HUES48 (cell line): ENCODE results near the gene IQSEC1.

Experiments
- H3K27ac ChIP-seq: one replicate; pipeline ENCODE4 v1.7.0; 2013; ENCODE audit warnings: low read depth, low read length, inconsistent platforms
- H3K27me3 ChIP-seq: 2 replicates; pipeline ENCODE4 v1.6.1; 2013; ENCODE audit warnings: mild to moderate bottlenecking, low read length; ENCODE audit not compliant: control insufficient read depth, insufficient read depth
- H3K36me3 ChIP-seq: 2 replicates; pipeline ENCODE4 v1.6.1; 2013; ENCODE audit warnings: low read length; ENCODE audit not compliant: control insufficient read depth, insufficient read depth
- H3K4me1 ChIP-seq: 2 replicates; pipeline ENCODE4 v1.6.1; 2013; ENCODE audit warnings: mild to moderate bottlenecking, low read length; ENCODE audit not compliant: control insufficient read depth, insufficient read depth
- H3K4me3 ChIP-seq: 2 replicates; pipeline ENCODE4 v1.5.1; 2013; ENCODE audit warnings: mild to moderate bottlenecking, low read depth, low read length
- H3K9ac ChIP-seq: 2 replicates; pipeline ENCODE4 v1.6.1; 2013; ENCODE audit warnings: mild to moderate bottlenecking, low read depth, low read length, moderate library complexity
- H3K9me3 ChIP-seq: 2 replicates; pipeline ENCODE4 v1.6.1; 2013; ENCODE audit warnings: low read length; ENCODE audit not compliant: control insufficient read depth, insufficient read depth

IQSEC1 gene

DNA sequence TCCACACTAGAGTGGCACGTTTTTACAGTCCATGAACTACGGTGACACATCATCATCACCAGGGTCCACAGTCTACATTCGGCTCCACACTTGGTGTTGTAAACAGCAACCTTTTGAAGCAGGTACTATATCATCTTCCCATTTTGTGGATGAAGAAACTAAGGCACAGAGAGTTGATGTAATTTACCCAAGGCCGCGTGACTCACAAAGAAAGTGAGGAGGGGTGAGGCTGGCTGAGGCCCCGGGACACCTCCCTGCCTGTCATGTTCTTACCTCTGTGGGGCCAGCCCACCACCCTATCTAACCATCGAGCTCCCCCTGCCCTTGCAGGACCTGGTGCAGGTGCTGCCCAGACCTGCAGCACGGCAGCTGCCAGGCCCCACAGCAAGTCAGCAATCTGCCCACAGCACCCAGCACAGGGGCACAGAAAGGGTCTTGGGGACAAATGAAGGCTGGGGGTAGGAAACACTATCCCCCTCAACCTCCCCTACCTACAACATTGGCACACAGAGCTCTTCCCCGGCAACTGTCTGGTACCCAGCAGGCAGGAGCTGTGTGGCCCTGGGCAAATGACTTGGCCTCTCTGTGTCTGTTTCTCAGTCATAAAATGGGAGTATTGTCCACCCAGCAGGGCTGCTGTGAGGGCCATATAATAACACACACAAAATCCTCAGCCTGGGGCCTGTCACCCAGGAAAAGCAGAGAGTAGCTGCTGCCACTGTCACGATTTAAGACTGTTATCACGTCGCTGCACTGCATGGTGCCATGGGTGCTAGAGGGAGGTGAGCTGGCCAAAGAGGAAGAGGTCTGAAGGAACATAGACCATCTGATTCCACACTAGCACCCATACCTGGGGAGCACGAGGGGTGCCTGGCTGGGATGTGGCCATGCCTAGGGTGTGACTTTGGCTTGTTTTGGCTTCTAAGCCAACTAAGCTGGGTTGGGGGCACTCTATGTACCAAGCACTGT, 115.1 kb downstream of the IQSEC1 start:
- Histone ChIP-seq H3K9ac (no peak overlapping the region), H3K9me3 (no peaks in the 10 kb centered on the region), H3K27ac (no peak overlapping the region), H3K4me1 (peaks cover 12% of the 10 kb centered on the region), H3K36me3 (no peaks in the 10 kb centered on the region), H3K4me3 (no peak overlapping the region), H3K27me3 (no peaks in the 10 kb centered on the region)

DNA sequence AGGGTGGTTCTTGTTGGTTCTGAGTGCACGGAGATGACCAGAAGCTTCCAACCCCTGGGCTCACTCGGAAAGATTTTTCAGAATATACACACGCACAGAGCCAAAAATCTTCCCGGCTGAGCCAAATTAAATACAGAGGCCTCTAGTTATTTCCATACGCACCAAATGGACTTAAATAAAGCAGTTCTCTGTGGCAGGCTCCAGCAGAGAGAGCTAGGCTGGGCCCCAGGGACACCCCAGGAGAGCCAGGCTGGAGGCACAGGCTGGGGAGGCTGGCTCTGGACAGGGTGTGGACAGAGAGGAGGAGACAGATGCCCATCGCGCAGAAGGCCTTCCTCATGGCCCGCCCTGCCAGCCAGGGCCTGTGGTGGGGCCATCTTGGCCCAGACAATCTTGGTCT, 115.9 kb downstream of the IQSEC1 start:
- H3K4me1 ChIP-seq, result peaks cover 12% of the 10 kb centered on the region
- H3K27ac ChIP-seq, result no peak overlapping the region
- no peaks in the 10 kb centered on the region for H3K27me3 ChIP-seq
- no peaks in the 10 kb centered on the region for H3K9me3 ChIP-seq
- H3K9ac ChIP-seq, result no peak overlapping the region
- H3K36me3 ChIP-seq, result no peaks in the 10 kb centered on the region
- no peak overlapping the region for H3K4me3 ChIP-seq

DNA sequence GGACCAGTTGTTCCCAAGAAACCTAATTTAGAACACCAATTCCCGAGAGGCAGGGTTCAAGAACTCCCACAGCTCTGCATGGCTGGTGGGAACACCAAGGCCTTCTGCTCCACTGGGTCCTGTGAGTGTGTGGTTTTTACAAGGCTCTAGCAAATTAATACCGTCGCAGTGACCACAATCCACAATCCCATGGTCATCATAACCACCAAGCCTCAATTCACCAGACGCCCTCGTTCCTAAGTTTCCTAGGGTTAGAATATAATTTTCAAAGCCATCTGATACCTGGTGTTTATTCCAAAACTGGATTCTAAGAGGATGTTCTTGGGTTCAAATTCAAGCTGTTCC, 116.9 kb downstream of the IQSEC1 start:
- H3K27ac ChIP-seq, result no peak overlapping the region

DNA sequence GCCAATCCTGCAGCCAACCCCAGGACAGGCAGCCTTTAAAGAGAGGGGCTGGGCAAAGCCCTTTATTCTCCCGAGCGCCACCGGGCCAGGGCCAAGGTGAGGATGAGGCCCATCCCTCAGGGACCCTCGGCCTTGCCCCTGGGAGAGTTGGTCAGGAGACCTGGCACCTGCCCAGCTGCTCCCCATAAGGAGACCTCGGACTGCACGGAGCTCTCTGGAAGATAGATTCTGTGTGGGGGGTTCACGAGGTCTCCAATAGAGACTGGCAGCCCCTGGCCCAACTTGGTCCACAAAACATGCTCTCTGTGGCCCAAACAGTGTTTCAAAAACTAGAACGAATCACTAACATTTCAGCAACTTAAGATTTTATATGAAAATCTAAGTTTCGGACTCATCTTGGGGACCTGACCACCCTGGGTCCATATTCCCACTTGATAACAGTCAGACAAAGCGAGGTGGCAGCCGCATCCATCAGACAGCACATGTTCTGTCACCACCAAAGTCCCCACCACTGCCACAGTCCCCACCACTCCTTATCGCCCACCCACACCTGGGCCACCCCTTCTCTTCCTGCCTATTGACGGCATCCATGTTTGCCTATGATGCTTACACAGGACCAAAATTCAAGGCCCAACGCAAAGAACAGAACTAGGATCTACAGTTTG, 117.4 kb downstream of the IQSEC1 start:
- H3K27me3 ChIP-seq, result no peaks in the 10 kb centered on the region
- no peaks in the 10 kb centered on the region for H3K9me3 ChIP-seq
- H3K9ac ChIP-seq, result no peak overlapping the region
- H3K36me3 ChIP-seq, result no peaks in the 10 kb centered on the region
- H3K27ac ChIP-seq, result no peak overlapping the region
- H3K4me1 ChIP-seq, result peaks cover 12% of the 10 kb centered on the region
- H3K4me3 ChIP-seq, result no peak overlapping the region

More for the DNA sequence above, 116.9 kb downstream of the IQSEC1 start:
- Histone ChIP-seq H3K9me3 (no peaks in the 10 kb centered on the region), H3K9ac (no peak overlapping the region), H3K4me1 (peaks cover 12% of the 10 kb centered on the region), H3K36me3 (no peaks in the 10 kb centered on the region), H3K27me3 (no peaks in the 10 kb centered on the region), H3K4me3 (no peak overlapping the region)

DNA sequence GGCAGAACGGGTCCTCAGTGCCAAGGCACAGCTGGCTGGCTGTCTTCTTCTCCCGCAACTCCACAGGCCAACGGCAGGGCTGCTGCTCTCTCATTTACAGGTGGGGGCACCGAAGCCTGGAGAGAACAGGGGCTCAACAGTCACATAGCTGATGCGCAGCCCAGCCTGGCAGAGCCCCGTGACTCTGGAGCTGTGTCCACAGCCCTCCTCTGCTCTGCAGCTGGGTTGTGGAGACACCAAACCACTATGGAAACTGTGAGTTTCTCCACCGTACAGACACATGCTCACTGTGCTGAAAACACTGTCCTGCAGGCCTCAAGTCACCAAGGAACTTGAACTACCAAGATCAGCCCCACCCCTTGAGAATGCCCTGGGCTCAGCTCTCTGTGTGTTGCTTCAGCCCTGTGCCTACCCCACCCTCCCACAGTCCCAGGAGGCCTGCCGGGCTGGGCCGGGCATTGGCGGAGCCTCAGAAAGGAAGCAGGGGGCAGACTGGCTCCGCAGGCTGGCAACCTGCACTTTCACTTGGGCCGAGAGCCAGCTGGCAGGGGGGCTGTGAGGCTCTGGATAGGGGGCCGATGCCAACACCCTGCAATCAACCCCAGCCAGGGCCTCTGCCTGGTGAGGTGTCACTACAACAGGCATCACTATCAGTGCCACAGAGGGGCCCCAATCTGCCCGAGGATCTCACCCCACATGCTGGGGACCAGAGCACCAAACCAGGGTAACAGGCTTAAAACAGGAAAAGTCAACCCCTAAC, 118.2 kb downstream of the IQSEC1 start:
- Histone ChIP-seq H3K36me3 (no peaks in the 10 kb centered on the region), H3K9ac (no peak overlapping the region), H3K9me3 (no peaks in the 10 kb centered on the region), H3K4me3 (no peak overlapping the region), H3K27ac (no peak overlapping the region), H3K27me3 (no peaks in the 10 kb centered on the region), H3K4me1 (peaks cover 7% of the 10 kb centered on the region)

DNA sequence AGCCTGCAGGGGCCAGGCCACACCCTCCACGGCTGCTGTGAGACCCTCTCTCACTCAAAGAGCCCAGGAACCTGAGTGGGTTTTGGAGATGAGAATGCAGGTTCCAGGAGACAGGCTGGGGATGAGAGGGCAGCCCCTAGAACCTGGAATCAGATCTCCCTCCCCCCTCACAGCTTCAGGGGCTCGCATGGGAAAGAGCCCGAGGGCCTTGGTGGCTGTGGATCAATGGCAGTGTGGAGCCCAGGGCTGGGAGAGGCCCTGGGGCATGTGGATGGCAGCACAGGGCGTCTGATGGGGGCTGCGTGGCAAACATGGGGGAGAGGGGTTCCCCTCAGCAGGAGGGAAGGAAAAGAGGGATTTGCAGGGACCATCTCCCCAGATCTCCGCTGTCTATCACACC, 119.0 kb downstream of the IQSEC1 start:
- Histone ChIP-seq H3K9me3 (no peaks in the 10 kb centered on the region), H3K9ac (no peak overlapping the region), H3K36me3 (no peaks in the 10 kb centered on the region), H3K27ac (no peak overlapping the region), H3K27me3 (no peaks in the 10 kb centered on the region), H3K4me3 (no peak overlapping the region), H3K4me1 (no peaks in the 10 kb centered on the region)

DNA sequence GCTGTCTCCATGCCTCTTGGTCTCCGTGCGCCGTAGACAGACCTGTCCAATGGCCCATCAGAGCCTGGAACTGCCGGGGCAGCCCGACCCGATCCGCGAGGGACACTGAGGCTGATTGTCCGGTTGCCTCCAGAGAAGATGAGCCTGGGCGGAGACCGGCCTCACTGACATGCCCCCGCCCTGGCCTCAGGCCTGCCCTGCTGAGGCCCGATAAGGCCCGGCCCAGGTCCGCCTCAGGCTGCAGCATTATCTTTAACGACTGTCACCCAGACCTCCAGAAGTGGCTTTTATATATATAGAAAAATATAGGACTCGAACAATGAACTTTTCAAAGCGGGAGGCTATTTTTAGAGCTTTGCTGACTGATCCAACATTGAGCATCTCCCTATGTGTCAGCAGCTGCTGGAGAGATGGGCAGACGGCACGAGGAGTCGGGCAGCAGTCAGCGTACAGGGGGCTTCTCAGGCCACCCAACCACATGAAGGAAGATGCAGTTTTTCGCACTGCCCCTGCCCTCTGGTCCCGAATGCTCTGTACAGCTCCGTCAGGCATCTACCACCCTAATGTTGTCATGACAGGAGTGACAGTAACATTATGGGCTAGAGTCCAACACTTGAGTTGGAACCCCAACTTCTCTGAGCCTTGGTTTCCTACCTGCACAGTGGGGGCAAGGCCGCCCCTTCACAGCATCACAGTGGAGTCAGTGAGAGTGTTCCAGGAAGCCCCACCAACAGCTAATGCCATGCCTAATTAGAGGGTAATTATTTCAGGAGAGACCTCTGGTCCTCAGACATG, 119.8 kb downstream of the IQSEC1 start:
- Histone ChIP-seq H3K4me3 (no peak overlapping the region), H3K9me3 (no peaks in the 10 kb centered on the region), H3K4me1 (no peaks in the 10 kb centered on the region), H3K27me3 (no peaks in the 10 kb centered on the region), H3K36me3 (no peaks in the 10 kb centered on the region), H3K27ac (no peak overlapping the region), H3K9ac (no peak overlapping the region)

DNA sequence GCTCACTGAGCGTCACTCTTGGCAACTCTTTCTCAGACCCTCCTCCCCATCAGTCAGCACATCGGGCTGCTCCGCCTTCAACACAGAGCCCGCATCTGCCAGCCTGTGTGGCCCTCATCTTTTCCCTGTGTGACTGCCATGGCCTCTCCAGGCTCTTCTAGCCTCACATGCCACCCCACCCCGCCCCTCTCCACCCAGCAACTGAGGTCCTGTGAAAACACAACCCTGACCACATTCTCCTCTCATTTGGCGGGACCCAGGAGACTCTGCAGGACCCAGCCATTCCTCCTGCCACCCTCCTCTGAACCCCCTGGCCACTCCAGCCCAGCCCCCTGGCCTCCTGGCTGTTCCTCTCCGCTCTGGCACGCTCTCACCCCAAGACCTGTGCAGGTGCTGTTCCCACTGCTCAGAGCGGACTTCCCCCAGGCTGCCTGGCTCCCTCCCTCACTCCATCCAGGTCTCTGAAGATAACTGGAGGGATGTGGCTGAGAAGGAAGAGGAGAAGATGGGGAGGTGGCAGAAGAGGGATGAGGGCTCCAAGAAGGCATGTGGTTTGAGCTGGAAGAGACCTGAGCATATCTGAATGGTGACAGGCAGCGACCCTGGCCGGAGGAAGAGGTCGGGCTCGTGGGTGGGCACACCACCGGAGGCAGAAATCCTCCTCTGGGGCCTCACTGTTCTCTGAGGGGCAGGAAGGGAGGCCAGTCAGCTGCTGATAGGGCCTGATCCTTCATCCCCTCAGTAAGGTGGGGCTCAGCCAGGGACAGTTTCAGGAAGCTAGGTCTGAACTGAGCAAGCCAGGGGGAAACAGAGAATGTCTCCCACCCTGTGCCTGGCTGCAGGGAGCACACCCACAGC, 120.7 kb downstream of the IQSEC1 start:
- no peaks in the 10 kb centered on the region for H3K27me3 ChIP-seq
- no peak overlapping the region for H3K27ac ChIP-seq
- H3K4me1 ChIP-seq, result no peaks in the 10 kb centered on the region
- H3K36me3 ChIP-seq, result no peaks in the 10 kb centered on the region
- H3K9ac ChIP-seq, result no peak overlapping the region
- H3K9me3 ChIP-seq, result no peaks in the 10 kb centered on the region
- no peak overlapping the region for H3K4me3 ChIP-seq

DNA sequence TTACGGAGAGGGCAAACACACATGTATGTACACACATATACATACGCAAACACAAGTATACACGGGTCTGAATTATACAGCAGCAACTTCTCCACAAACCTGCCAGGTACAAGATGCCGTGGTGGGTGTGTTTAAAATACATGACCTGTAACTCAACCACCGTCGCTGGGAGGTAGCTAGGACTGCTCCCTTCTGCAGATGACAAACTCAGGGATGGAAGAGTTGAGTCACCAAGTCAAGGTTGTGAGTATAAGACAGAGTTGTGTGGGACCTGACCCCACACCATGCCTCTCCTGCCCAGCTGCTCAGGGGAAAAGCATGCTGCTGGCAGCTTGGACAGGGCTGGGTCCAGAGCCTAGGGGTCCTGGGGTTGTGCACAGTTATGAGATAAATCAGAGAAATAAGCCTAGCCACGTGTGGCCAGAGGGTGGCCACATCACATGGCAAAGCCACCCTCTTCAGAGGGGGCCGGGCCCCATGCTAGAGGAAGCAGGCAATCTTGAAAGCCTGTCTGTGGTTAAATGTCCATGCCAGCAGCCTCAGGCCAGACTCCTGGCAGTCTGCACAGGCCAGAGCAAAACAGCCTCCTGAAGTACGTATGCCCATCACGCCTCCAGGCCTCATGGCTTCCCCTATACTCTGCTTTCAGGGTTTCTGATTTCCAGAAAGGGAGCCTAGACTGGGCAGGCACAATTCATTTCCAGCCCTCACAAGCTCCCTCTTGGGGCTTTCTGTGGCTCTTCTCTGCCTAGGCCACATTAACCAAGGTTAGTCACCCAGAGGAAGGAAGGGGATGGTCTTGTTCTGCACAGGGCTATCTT, 124.1 kb downstream of the IQSEC1 start:
- Histone ChIP-seq H3K4me1 (no peaks in the 10 kb centered on the region), H3K9ac (no peak overlapping the region), H3K9me3 (no peaks in the 10 kb centered on the region), H3K27me3 (no peaks in the 10 kb centered on the region), H3K27ac (no peak overlapping the region), H3K4me3 (no peak overlapping the region), H3K36me3 (no peaks in the 10 kb centered on the region)
